Astrocyte of the cerebellum (primary cell): ENCODE results near the gene CYYR1.

Experiments used
- DNase-seq: peaks from one replicate; pipeline ENCODE4 v3.0.0-alpha.2; 2011; ENCODE audit warnings: low read depth
- H3K4me3 ChIP-seq: 2 replicates; pipeline ENCODE4 v1.5.1; 2011; ENCODE audit warnings: mild to moderate bottlenecking, low read depth, low read length, moderate library complexity
- CTCF ChIP-seq: IDR thresholded peaks from 2 replicates; pipeline ENCODE4 v1.5.1; 2012; ENCODE audit warnings: low read length, low read depth, moderate library complexity, mild to moderate bottlenecking; ENCODE audit errors: missing control alignments
- in situ Hi-C: cut with HindIII; loops from 2 replicates; pipeline ENCODE4 v1.10.0; 2017; ENCODE audit warnings: low sequenced_read_pairs

CYYR1 gene

GRCh38 chr21:26572076-26572701 is 897 bp downstream of the CYYR1 start:
- no peak for DNase-seq
- in situ Hi-C loops = no loop called here
- peak overlapping the region; percentile 58 for H3K4me3 ChIP-seq
- TF ChIP-seq CTCF = no peak

DNA sequence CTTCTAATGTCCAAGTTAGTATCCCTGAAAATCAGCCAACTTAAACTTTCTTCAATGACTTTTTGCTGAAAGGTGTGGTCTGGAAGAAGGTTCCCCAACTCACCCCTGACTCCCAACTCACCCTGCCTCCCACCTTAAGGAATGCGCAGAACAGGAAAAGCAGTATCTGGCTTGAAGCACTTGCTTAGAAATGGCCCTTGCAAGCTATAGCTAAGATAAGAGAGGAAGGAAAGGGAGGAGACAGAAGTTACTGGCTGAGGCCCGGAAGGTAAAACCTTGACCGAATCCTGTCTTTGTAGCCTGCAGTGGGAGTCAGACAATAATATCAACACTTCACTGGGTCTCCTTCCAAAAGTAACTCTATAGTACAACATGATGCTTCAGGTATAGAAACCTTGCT is 2.9 kb downstream of the CYYR1 start:
- TF ChIP-seq CTCF = no peak
- no peak overlapping the region for H3K4me3 ChIP-seq
- no peak for DNase-seq
- in situ Hi-C loops = no loop called here

- DNase-seq = no peak
- in situ Hi-C loops = no loop called here
- no peak overlapping the region for H3K4me3 ChIP-seq
- no peak for TF ChIP-seq CTCF
Measured at GRCh38 chr21:26565546-26565945, 7.5 kb downstream of the CYYR1 start.

DNA sequence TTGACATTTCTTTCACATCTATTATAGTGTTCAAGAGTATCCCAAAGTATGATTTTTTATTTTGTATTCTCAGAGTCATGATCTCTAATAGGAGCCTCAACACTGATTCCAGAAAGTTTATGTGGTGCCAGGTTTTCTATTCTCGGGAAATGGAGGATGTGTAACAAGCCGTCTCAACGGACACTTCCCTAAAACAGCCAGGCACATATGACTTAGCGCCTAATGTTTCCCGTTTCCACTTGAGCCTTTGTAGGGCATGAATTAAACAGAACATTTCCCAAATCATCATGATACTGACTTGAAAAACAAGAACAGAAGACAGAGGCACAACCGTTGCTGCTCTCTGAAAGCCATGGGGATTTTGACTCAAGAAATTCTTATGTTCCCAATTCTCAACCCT is 8.0 kb downstream of the CYYR1 start:
- H3K4me3 ChIP-seq = no peak overlapping the region
- in situ Hi-C loops = no loop called here
- TF ChIP-seq CTCF = no peak
- DNase-seq = no peak

- in situ Hi-C loops = no loop called here
- no peak for TF ChIP-seq CTCF
- no peak for DNase-seq
- no peak overlapping the region for H3K4me3 ChIP-seq
Measured at GRCh38 chr21:26563856-26564503, 9.1 kb downstream of the CYYR1 start.

DNA sequence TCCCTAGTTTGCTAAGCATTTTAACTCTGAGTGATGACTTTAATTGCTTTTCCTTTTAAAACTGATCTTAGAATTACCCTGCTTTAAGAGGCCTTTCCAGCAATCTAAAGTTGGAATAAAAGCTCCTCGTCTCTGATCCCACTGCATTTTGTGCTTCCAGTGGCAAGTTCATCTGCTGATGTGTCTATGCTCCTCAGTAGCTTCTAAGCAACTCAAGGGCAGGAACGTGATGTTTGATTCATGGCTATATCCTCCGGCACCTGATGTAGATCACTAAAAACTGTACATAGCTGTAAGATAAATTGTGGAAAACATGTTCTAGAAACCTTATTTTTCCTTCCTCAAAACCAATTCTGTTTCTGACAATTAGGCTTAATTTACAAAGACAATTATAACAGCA is 12.5 kb downstream of the CYYR1 start:
- H3K4me3 ChIP-seq = no peak overlapping the region
- TF ChIP-seq CTCF = no peak
- no peak for DNase-seq
- in situ Hi-C loops = no loop called here

- no peak for DNase-seq
- in situ Hi-C loops = no loop called here
- TF ChIP-seq CTCF = no peak
- no peak overlapping the region for H3K4me3 ChIP-seq
Measured at GRCh38 chr21:26559099-26559498, 14.0 kb downstream of the CYYR1 start.
